GM21526 (cell line): ENCODE data around the gene FAIM.
"Not testable (repeated sequence)": the region's sequence is repeated elsewhere in the genome, so short reads cannot be mapped to it uniquely, and the experiment has no call there.

Experiments used
- ATAC-seq: cut with Tn5 transposase; IDR thresholded peaks from one replicate; pipeline ENCODE4 v1.9.1; 2021; ENCODE audit warnings: moderate library complexity; ENCODE audit not compliant: unreplicated experiment, low FRiP score

The FAIM gene, protein sequence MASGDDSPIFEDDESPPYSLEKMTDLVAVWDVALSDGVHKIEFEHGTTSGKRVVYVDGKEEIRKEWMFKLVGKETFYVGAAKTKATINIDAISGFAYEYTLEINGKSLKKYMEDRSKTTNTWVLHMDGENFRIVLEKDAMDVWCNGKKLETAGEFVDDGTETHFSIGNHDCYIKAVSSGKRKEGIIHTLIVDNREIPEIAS

DNA sequence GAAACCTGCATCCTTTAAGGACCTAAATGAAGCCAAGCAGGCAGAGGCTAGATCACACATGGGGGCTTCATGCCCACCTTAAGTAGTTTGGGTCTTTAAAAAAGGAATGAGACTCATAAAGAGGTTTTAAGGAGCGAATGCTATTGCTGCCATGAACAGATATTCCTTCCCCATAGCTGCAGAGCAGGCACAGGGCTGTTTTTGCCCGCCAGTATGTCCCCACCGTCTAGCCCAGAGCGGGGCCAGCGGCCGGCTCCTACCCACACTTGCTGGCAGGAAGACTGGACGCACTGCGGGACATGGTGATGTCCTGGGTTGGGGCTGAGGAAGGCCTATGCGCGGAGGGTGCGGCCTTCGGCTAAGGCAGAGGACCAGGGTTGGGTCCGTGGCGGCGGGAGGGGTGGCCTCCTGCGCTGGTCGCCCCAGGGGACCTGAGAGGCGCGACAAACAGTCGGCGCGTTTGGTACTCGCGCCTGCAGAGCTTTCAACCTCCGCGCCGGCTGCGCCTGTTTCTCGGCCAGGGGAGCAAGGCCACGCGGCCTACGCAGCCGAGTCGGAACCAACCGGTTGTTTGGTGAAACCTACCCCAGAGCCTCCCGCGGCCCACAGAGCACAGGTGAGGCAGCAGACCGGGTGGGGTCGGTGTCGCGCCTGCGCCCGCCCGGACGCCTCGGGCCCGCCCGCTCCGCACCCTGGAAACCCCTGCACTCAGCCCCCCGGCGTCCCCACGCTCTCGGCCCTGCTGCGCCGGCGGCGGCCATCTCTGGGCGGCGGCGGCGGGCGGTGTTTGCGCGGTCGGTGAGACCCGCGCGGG is at the start of gene FAIM:
TSS of gene FAIM (plus strand) at position 450 of the 814 bp plus-strand sequence. CDS start 10,956 bp downstream, outside the sequence.
- ATAC-seq = peak; percentile 66

DNA sequence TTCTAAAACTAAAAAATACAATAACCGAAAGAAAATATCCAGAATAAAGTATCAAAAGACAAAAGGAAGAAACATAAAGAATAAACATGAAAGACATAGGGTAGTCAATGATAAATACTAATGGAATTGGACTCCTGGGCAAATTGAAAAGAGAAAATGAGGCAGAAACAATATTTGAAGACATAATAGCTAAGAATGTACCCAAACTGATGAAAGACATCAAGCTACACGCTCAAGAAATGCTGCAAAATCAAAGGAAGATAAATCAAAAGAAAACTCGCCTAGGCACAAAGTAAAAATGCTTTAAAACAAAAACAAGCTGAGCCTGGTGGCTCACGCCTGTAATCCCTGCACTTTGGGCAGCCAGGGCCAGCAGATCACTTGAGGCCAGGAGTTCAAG is 49.4 kb upstream of the FAIM start:
- ATAC-seq = no peak

DNA sequence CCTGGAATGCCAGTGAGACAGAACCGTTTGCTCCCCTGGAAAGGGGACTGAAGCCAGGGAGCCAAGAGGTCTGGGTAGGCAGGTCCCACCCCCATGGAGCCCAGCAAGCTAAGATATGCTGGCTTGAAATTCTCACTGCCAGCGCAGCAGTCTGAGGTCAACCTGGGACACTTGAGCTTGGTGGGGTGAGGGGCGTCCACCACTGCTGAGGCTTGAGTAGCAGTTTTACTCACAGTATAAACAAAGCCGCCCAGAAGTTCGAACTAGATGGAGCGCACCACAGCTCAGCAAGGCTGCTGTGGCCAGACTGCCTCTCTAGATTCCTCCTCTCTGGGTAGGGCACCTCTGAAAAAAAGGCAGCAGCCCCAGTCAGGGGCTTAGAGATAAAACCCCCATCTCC is 48.1 kb upstream of the FAIM start:
- no peak for ATAC-seq

DNA sequence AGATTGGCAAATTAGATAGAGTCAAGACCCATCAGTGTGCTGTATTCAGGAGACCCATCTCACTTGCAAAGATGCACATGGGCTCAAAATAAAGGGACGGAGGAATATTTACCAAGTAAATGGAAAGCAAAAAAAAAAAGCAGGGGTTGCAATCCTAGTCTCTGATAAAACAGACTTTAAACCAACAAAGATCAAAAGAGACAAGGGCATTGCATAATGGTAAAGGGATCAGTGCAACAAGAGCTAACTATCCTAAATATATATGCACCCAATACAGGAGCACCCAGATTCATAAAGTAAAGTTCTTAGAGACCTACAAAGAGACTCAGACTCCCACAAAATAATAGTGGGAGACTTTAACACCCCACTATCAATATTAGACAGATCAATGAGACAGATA is 45.7 kb upstream of the FAIM start:
- ATAC-seq = not testable (repeated sequence)

DNA sequence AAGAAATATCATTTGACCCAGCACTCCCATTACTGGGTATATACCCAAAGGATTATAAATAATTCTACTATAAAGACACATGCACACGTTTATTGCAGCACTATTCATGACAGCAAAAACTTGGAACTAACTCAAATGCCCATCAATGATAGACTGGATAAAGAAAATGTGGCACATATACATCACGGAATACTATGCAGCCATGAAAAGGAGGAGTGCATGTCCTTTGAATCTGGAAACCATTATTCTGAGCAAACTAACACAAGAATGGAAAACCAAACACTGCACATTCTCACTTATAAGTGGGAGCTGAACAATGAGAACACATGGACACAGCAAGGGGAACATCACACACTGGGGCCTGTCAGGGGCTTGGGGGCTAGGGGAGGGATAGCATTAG is 42.3 kb upstream of the FAIM start:
- ATAC-seq = not testable (repeated sequence)

DNA sequence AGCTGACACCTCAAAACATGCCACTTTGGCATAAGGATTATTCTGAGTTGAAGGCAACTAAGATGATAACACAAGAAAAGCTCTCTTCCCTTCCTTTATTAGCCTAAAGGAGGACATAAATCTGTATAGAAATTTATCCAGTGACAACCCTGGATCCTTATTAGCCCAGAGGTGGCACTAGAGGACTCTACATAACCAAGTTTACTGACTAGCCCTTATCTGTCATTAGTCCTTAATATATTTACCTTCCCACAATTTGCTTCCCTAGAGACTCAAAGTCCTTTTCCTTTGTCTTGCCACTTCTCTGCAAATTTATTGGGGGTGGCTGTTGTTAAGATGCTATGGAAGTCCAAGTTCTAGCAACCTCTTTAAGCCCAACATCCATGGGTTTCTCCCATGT is 41.2 kb upstream of the FAIM start:
- ATAC-seq = no peak

DNA sequence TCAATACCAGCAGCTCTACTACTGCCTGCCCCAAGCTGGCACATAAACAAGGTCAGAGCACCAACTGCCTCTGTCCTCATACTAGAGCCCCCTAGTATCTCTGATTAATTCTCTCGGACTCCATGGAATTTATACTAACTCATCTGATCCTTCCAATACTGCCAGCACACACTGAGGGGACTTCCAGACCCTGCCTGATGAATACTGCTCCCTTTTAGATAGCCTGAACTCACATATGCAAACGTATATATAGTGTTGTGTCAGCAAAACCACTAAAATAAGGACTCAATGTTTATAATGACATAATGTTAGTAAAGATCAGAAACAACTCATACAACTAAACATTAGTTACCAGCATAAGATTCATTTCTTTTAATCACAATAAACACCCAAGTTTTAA is 39.5 kb upstream of the FAIM start:
- ATAC-seq = no peak

DNA sequence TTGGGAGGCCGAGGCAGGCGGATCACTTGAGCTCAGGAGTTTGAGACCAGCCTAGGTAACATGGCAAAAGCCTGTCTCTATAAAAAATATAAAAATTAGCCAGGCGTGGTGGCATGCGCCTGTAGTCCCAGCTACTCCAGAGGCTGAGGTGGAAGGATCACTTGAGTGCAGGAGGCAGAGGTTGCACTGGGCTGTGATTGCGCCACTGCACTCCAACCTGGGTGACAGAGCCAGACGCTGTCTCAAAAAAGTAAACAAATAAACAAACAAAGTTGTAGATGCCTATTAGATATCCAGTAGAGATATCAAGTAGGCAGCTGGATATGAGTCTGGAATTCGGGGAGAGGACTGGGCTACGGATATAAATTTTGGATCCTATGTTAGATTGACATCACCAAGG is 38.9 kb upstream of the FAIM start:
- not testable (repeated sequence) for ATAC-seq

DNA sequence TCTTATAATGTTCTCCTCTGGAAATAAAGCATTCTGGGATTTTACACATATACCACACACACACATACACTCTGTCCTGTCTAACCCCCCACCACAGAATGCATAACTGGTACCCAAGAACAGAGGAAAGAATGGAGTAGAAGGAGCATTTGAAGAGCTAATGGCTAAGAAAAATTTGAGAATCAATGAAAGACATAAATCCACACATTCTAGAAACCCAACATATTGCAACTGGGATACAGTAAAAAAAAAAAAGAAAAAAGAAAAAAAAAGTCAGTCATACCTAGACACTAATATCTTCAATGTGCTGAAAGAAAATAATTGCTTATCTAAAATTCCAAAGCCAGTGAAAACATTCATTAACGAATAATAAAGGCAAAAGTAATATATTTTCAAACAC is 35.4 kb upstream of the FAIM start:
- no peak for ATAC-seq

DNA sequence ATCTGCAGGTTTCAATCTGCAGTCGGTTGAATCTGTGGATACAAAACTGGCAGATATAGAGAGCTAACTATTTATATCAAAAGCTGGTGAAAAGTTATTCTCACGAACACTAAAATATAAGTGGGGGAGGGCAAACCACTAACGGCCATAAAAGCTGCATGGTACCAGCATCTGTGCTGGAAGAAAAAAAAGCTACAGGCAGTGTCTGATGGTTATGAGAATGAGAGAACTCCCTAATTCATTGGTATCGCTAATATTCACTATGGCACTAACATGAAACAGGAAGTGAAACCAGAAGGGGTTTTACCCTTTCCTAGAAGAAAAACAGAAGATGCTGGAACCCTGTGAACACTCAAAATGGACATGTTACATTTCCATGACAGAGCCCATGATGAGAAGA is 30.4 kb upstream of the FAIM start:
- no peak for ATAC-seq

DNA sequence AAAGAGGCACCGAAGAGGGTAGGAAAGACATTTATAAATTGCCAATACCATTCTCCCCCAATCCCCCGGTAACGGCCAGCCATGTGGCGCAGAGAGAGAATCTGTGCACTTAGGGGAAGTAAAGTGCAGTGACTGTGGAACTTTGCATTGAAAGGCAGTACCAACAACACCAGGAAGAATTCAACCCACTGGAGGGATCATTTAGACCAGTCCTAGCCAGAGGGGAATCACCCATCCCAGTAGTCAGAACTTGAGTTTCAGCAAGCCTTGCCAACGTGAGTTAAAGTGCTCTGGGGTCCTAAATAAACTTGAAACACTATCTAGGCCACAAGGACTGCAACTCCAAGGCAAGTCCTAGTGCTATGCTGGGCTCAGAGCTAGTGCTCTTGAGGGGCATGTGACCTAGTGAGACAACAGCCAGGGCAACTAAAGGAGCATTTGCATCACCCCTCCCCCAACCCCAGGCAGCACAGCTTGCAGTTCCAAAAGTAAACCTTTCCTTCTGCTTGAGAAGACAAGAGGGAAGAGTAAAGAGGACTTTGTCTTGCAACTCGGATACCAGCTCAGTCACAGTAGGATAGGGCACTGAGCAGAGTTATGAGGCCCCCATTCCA is 29.5 kb upstream of the FAIM start:
- ATAC-seq = no peak

DNA sequence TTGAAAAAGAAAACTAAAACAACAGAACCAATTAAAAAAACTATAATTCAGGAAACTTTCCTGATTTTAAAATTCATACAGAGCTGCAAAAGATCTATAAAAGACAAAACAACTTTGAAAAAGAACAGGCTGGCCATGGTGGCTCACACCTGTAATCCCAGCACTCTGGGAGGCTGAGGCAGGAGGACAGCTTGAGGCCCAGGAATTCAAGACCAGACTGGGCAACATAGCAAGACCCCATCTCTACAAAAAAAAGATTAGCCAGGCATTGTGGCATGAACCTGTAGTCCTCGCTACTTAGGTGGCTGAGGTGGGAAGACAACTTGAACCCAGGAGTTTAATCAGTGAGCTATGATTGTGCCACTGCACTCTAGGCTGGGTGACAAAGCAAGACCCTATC is 21.2 kb upstream of the FAIM start:
- no peak for ATAC-seq

DNA sequence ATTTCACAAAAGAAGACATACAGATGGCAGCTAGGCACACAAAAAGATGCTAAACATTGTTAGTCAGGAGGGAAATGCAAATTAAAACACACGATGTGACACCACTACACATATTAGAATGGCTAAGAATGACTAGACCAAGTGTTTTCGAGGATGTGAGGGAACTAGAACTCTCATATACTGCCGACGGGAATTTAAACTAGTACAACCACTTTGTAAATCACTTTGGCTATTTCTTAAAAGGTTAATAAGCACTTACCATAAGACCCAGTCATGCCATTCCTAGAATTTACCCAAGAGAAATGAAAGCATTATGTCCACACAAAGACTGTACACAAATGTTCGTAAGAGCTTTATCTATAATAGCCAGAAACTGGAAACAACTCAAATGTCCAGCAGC is 20.1 kb upstream of the FAIM start:
- no peak for ATAC-seq

DNA sequence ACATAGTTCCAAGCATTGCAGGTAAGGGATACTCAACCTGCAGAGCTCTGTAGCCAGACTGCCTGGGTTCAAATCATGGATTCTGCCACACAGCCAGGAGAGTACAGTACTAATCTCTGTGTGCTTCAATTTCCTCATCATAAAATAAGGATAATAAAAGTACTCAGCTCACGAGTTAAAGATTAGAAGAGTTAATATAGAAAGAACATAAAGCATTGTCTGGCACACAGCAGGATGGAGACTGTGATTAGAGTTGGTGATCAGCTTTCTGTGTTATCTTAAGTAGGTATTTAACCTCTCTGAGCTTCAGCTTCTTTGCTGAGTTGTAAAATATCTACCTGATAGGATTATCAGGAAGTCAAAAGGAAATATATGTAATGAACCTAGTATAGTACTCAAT is 17.2 kb upstream of the FAIM start:
- ATAC-seq = no peak

DNA sequence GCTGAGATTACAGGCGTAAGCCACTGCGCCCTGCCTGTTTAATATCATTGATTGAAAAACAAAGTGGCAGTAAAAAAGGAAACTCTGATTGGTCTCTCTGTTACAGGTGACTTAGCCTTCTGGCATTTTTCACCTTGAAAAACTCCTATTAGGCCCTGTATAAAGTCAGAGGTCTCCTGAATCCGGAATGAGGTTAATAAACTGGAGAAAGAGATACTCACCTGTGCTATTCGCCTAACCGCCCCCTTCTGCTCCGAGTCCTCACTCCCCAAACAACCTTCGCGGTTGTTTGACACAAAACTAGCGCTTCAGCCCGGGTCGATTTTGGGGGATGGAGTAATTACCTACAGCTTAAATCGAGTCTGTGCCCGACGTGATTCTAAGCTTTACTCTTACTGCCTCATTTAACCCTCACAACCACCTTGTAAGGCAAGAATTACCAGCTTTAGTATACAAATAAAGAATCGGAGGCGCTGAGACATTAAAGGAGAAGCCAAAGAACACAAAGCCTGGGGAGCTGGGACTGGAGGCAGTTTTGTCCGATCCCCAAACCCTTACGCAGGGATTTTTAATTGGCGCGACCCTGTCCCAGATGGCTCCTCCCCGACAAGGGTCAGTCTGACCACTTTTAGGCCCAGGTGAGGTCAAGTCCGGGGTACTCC is 15.0 kb upstream of the FAIM start:
- ATAC-seq = no peak

DNA sequence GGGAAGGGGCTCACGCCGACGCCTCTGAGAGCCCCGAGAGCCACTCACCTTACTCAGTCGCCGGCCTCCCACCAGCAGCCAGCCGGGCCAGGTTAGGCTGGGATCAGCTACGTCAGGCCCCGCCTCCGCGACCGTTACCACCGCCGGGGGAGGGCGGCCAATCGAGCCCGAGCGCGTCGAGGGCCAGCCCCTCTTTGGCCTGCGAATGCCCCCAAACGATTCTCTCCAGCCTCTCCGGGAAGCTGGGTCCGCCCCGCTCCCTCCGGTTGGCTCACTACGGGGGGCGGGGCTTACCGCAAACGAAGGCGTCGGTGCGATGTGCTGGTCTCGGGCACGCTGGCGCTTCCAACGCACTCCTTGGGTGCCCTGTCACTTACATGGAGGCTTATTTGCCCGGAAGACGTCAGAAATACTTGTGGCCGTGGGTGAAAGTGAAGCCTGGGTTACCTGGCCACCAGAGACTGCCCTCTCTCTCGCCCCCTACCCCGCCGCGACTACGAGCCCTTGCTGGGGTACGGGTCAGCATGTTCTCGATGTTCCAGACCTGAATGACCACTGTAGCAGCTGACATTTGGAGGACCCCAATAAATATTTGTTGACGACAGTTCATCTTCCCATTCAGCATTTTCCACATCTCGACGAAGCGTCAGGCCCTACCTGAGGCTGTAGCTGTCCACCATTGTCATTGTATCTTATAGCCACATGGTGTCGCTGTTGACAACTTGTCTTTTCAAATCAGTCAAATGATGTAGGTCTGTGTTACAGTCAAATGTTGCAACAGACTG is 14.2 kb upstream of the FAIM start, which contains the start of gene CEP70:
TSS of gene CEP70 (minus strand) at position 111 of the 785 bp plus-strand sequence. CDS start 21,333 bp downstream, outside the sequence.
- ATAC-seq = peak; percentile 91

DNA sequence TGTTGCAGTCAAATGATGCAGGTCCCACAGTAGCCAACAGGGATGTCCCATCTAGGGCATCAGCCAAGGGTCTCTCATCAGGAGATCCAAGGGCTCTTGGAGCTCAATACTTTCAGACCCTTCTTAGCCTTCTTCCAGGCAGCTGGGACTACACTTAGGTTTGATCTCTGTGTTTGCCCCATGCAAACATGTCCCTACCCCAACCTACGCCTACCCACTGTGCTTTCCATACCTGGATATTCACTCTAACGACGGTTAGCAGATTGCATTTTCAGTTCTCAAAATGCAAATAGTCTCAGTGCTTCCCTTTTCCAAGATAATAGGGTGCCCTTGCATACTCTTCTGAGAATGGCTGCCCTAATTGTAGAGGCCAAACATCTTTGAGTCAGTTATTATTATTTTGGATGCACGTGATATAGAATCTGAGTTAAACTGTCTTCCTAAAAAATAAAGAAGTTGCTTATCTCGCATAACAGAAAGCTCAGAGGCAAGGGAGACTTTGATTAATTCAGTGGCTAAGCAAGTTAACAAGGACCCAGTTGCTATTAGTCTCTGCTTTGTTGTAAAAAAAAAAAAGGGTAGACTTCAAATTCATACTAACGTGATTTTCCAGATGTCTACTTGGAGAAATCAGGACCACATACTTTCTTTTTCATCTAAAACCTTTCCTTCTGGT is 13.5 kb upstream of the FAIM start:
- ATAC-seq = peak; percentile 18

DNA sequence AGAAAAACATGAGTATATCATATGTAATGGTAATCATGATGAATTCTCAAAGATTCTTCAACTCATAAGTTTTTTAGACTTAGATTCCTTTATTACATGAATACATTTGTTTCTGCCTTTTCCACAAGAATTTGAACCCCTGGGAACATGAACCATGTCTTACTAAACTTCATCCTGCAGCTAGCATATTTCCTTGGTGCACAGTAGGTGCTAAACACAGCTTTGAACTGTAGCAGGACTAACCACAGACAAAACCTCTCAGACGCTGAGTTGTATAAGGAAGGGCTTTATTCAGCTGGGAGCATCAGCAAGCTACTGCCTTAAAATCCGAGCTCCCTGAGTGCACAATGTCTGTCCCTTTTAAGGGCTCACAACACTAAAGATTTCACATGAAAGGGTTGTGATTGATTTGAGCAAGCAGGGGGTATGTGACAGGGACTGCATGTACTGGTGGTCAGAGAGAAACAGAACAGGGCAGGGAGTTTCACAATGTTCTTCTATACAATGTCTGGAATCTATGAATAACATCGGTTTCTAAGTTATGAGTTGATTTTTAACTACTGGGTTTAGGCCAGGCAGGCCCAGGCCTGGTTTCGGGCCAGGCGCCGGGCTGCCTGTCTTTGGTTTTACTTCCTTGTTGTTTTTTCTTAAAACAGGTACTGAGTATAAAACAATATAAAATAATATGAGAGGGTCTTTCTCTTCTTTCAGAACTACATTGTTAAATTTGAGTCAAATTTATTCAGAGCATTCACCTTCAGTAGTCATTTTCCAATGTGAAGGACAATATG is 11.2 kb upstream of the FAIM start:
- not testable (repeated sequence) for ATAC-seq

DNA sequence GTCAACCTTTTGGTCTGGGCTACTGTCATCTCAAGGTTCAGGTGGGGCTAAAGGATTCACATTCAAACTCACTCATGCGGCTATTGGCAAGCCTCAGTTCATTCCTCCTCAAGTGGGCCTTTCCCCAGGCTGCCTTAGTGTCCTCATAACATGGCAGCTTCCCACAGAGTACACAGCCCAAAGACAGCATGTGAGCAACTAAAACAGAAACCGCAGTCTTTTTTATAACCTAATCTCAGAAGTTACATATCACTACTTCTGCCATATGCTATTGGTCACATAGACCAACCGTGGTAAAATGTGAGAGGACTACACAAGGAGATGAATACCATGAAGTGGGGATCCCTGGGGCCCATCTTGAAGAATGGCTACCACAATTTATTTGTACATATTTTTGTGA is 10.0 kb upstream of the FAIM start:
- ATAC-seq = no peak
